Parathyroid adenoma (tissue), 2 donors: ENCODE data around the gene RAB33B.

Experiments used
- H2AFZ ChIP-seq: fragments of 300-600 bp; sonication (generic); one replicate; pipeline ENCODE4 v1.7.0; 2017; ENCODE audit warnings: antibody characterized with exemption, mild to moderate bottlenecking
- H3K27ac ChIP-seq: fragments of 300-600 bp; sonication (generic); one replicate; pipeline ENCODE4 v1.7.0; 2017
- H3K27me3 ChIP-seq: fragments of 300-600 bp; sonication (generic); one replicate; pipeline ENCODE4 v1.7.0; 2017; ENCODE audit warnings: low read length; ENCODE audit not compliant: control insufficient read depth, insufficient read depth
- H3K36me3 ChIP-seq: fragments of 300-600 bp; sonication (generic); one replicate; pipeline ENCODE4 v1.7.0; 2017; ENCODE audit warnings: low read length; ENCODE audit not compliant: control insufficient read depth, insufficient read depth
- H3K4me1 ChIP-seq: fragments of 300-600 bp; sonication (generic); one replicate; pipeline ENCODE4 v1.7.0; 2017; ENCODE audit warnings: control low read depth
- H3K4me2 ChIP-seq: fragments of 300-600 bp; sonication (generic); one replicate; pipeline ENCODE4 v1.7.0; 2017; ENCODE audit warnings: low read length
- H3K4me3 ChIP-seq: fragments of 300-600 bp; sonication (generic); one replicate; pipeline ENCODE4 v1.7.0; 2017; ENCODE audit warnings: low read depth, low read length
- H3K79me2 ChIP-seq: fragments of 300-600 bp; sonication (generic); one replicate; pipeline ENCODE4 v1.7.0; 2017; ENCODE audit warnings: control low read depth
- H3K9ac ChIP-seq: fragments of 300-600 bp; sonication (generic); one replicate; pipeline ENCODE4 v1.7.0; 2017; ENCODE audit warnings: mild to moderate bottlenecking
- H3K9me3 ChIP-seq: fragments of 300-600 bp; sonication (generic); one replicate; pipeline ENCODE4 v1.7.0; 2017; ENCODE audit warnings: low read length; ENCODE audit not compliant: control insufficient read depth
- CTCF ChIP-seq: fragments of 300-600 bp; sonication (generic); IDR thresholded peaks from one replicate; pipeline ENCODE4 v1.7.0; 2017; ENCODE audit warnings: antibody characterized with exemption, mild to moderate bottlenecking
- donor health status: primary hyperparathyroidism.

Gene RAB33B

DNA sequence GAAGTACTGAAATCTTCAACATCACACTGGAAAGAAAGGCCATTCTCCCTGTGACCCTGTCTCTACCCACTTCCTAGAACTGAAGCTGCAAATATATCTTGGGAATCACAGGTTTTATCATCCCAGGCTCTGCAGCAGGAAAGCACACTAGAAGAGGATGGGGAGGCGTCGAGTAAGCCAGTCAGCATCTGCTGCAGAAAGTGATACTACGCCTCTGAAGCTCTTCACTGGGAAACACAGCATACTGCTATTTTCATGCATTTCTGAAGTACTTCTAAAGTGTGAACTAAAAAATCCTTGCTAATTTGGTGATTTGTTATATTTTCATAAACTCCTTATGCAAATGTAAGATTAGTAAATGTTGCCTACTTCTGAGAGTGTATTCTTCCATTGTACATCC, 29.1 kb downstream of the RAB33B start:
- no peaks in the 10 kb centered on the region for H3K79me2 ChIP-seq
- H3K27ac ChIP-seq, result no peak overlapping the region
- no peaks in the 10 kb centered on the region for H3K4me1 ChIP-seq
- H3K9ac ChIP-seq, result no peak overlapping the region
- H3K36me3 ChIP-seq, result no peaks in the 10 kb centered on the region
- no peaks in the 10 kb centered on the region for H3K27me3 ChIP-seq
- no peak overlapping the region for H3K4me2 ChIP-seq
- H3K9me3 ChIP-seq, result no peaks in the 10 kb centered on the region
- H3K4me3 ChIP-seq, result no peak overlapping the region
- no peak for TF ChIP-seq CTCF
- H2AFZ ChIP-seq, result no peak overlapping the region

DNA sequence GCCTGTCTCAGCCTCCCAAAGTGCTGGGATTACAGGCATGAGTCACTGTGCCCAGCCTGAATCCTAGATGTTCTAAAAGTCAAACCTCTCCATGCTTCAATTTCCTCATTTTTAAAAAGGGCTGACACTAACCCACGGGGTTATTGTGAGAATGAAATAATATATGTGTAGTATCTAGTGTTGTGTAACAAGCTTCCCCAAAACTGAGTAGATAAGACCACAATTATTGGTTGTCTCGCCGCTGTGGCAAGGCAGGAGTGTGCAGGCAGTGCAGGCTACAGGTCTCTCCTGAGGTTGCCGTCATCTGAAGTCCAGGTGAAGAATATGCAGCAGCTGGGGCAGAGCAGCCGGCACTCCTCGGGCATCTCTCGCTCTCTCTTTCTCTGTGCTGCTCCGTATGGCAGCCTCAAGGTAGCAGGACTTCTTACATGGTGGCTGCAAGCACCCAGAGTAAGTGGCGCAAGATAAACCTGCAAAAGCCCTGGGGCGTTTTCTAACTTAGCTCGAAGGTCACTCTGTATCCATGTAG, 30.9 kb downstream of the RAB33B start:
- H2AFZ ChIP-seq, result no peak overlapping the region
- H3K4me1 ChIP-seq, result no peaks in the 10 kb centered on the region
- H3K9ac ChIP-seq, result no peak overlapping the region
- H3K9me3 ChIP-seq, result no peaks in the 10 kb centered on the region
- no peaks in the 10 kb centered on the region for H3K36me3 ChIP-seq
- no peak overlapping the region for H3K4me3 ChIP-seq
- H3K4me2 ChIP-seq, result no peak overlapping the region
- no peak overlapping the region for H3K27ac ChIP-seq
- H3K27me3 ChIP-seq, result no peaks in the 10 kb centered on the region
- no peak for TF ChIP-seq CTCF
- H3K79me2 ChIP-seq, result no peaks in the 10 kb centered on the region

- H3K36me3 ChIP-seq, result no peaks in the 10 kb centered on the region
- TF ChIP-seq CTCF, result no peak
- H3K79me2 ChIP-seq, result no peaks in the 10 kb centered on the region
- no peaks in the 10 kb centered on the region for H3K27me3 ChIP-seq
- no peaks in the 10 kb centered on the region for H3K4me1 ChIP-seq
- no peak overlapping the region for H3K9ac ChIP-seq
- H2AFZ ChIP-seq, result no peak overlapping the region
- no peak overlapping the region for H3K4me3 ChIP-seq
- H3K9me3 ChIP-seq, result no peaks in the 10 kb centered on the region
- H3K27ac ChIP-seq, result no peak overlapping the region
- no peak overlapping the region for H3K4me2 ChIP-seq
These were observed 34.5 kb downstream of the RAB33B start for GRCh38 chr4:139488442-139488841.

GRCh38 chr4:139489638-139490037, 35.7 kb downstream of the RAB33B start:
- no peak overlapping the region for H3K27ac ChIP-seq
- no peaks in the 10 kb centered on the region for H3K27me3 ChIP-seq
- no peaks in the 10 kb centered on the region for H3K4me1 ChIP-seq
- no peak for TF ChIP-seq CTCF
- H3K4me2 ChIP-seq, result no peak overlapping the region
- no peaks in the 10 kb centered on the region for H3K9me3 ChIP-seq
- no peaks in the 10 kb centered on the region for H3K36me3 ChIP-seq
- no peak overlapping the region for H3K4me3 ChIP-seq
- no peak overlapping the region for H2AFZ ChIP-seq
- H3K79me2 ChIP-seq, result no peaks in the 10 kb centered on the region
- H3K9ac ChIP-seq, result no peak overlapping the region

DNA sequence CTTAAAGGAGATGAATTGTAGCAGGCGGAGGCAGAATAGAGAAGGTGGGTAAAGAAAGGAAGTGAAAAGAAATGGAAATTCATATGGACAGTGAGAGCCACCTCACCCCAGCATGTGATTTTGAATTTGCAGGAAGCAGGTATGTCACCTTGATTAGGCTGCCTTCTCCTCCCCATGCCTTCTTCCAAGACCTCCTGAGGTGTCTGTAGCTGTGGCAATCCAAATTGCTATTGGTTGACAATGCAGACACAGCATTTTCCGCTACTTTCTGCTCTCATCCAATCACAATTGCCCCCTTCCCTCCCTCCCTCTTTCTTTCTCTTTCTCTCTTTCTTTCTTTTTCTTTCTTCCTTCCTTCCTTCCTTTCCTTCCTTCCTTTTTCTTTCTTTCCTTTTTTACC, 38.5 kb downstream of the RAB33B start:
- Histone ChIP-seq H3K27ac (no peak overlapping the region), H3K9me3 (no peaks in the 10 kb centered on the region), H3K4me1 (no peaks in the 10 kb centered on the region), H3K4me3 (no peak overlapping the region), H3K27me3 (no peaks in the 10 kb centered on the region), H3K36me3 (no peaks in the 10 kb centered on the region), H2AFZ (no peak overlapping the region), H3K9ac (no peak overlapping the region), H3K79me2 (no peaks in the 10 kb centered on the region), H3K4me2 (no peak overlapping the region)
- TF ChIP-seq CTCF, result no peak
